GM19455 (cell line): Measurements from ENCODE around the gene DPP3.
"Not testable (repeated sequence)": the region's sequence is repeated elsewhere in the genome, so short reads cannot be mapped to it uniquely, and the experiment has no call there.

Experiments used
- ATAC-seq: cut with Tn5 transposase; IDR thresholded peaks from one replicate; pipeline ENCODE4 v1.9.1; 2021; ENCODE audit not compliant: unreplicated experiment

DPP3 gene

GRCh38 chr11:66464116-66464515 is 16.1 kb upstream of the DPP3 start:
- not testable (repeated sequence) for ATAC-seq

- no peak for ATAC-seq
Observed at GRCh38 chr11:66464916-66465315, 15.3 kb upstream of the DPP3 start.

GRCh38 chr11:66465373-66466224 is 14.6 kb upstream of the DPP3 start:
- no peak for ATAC-seq

GRCh38 chr11:66466225-66467033 is 13.8 kb upstream of the DPP3 start, which contains the start of gene PELI3:
Gene PELI3 (plus strand): TSS chr11:66466905. CDS start chr11:66468129, 1,224 bp downstream.
- ATAC-seq, result peak; percentile 67

- ATAC-seq, result peak; percentile 39
Observed at GRCh38 chr11:66467034-66467659, 13.1 kb upstream of the DPP3 start.

- ATAC-seq, result no peak
Observed at GRCh38 chr11:66467756-66468155, 12.5 kb upstream of the DPP3 start.

GRCh38 chr11:66468691-66469090 is 11.5 kb upstream of the DPP3 start:
- no peak for ATAC-seq

GRCh38 chr11:66469441-66469840 is 10.8 kb upstream of the DPP3 start:
- no peak for ATAC-seq

GRCh38 chr11:66470015-66470414 is 10.2 kb upstream of the DPP3 start:
- ATAC-seq, result no peak

- no peak for ATAC-seq
Observed at GRCh38 chr11:66471142-66471541, 9.1 kb upstream of the DPP3 start.

GRCh38 chr11:66472054-66472453 is 8.2 kb upstream of the DPP3 start:
- ATAC-seq, result no peak

GRCh38 chr11:66473167-66473566 is 7.1 kb upstream of the DPP3 start:
- ATAC-seq, result no peak

- no peak for ATAC-seq
Observed at GRCh38 chr11:66473608-66474515, 6.4 kb upstream of the DPP3 start.

GRCh38 chr11:66475349-66476172 is 4.7 kb upstream of the DPP3 start:
- ATAC-seq, result no peak

GRCh38 chr11:66476173-66476840 is 3.9 kb upstream of the DPP3 start:
- ATAC-seq, result no peak

- no peak for ATAC-seq
Observed at GRCh38 chr11:66476841-66477251, 3.4 kb upstream of the DPP3 start.

- no peak for ATAC-seq
Observed at GRCh38 chr11:66477263-66478201, 2.7 kb upstream of the DPP3 start.
